H1 (cell line): ENCODE data around the gene TDRD1. TPM values are rescaled to one million over a fixed set of nuclear protein-coding genes. Genes with fewer than 3 reads are reported as not detected.

ENCODE experiments used
- CTCF ChIA-PET: fragments of 300-600 bp; sonication (Branson Sonifier 250); formaldehyde crosslinking; loops from one replicate; lab custom pipeline; 2021; ENCODE audit not compliant: partially characterized antibody; lab: Charles Lee
- POLR2A ChIA-PET: fragments of 300-600 bp; sonication (Branson Sonifier 250); formaldehyde crosslinking; loops from one replicate; lab custom pipeline; 2021; ENCODE audit warnings: inconsistent platforms; ENCODE audit not compliant: partially characterized antibody; lab: Charles Lee
- DNase-seq, 2 experiments: peaks; one replicate each; pipeline versions ENCODE4 v3.0.0 to v3.0.0-alpha.2; 2010 to 2022; ENCODE audit warnings: low spot score in 2 of 2, low read depth in 1 of 2, mixed read lengths in 1 of 2
- FAIRE-seq: peaks from 2 replicates; lab custom pipeline; 2011; peaks lifted over from hg19 to GRCh38; lab: Jason Lieb, UNC
- H2AFZ ChIP-seq: 2 replicates; pipeline ENCODE4 v1.8.1; 2012; ENCODE audit warnings: low read length, inconsistent platforms
- H2AK5ac ChIP-seq: 2 replicates; pipeline ENCODE4 v1.6.1; 2013; ENCODE audit warnings: low read depth, low read length
- H2BK120ac ChIP-seq: replicated peaks from 2 replicates; pipeline ENCODE3; 2013; ENCODE audit warnings: low read depth, low read length, inconsistent platforms
- H2BK12ac ChIP-seq: 2 replicates; pipeline ENCODE4 v1.6.1; 2013; ENCODE audit warnings: low read depth, low read length
- H2BK15ac ChIP-seq: 2 replicates; pipeline ENCODE4 v1.6.1; 2013; ENCODE audit warnings: low read length
- H2BK20ac ChIP-seq: 2 replicates; pipeline ENCODE4 v1.6.1; 2013; ENCODE audit warnings: low read length
- H2BK5ac ChIP-seq: 2 replicates; pipeline ENCODE4 v1.6.1; 2013; ENCODE audit warnings: low read depth, low read length
- H3K14ac ChIP-seq: 2 replicates; pipeline ENCODE4 v1.6.1; 2013; ENCODE audit warnings: inconsistent platforms; ENCODE audit not compliant: insufficient read length
- H3K18ac ChIP-seq: 2 replicates; pipeline ENCODE4 v1.6.1; 2013; ENCODE audit warnings: low read length; ENCODE audit errors: extremely low read depth
- H3K23ac ChIP-seq: 2 replicates; pipeline ENCODE4 v1.6.1; 2013; ENCODE audit warnings: inconsistent platforms; ENCODE audit not compliant: insufficient read length
- H3K23me2 ChIP-seq: 2 replicates; pipeline ENCODE4 v1.6.1; 2013; ENCODE audit warnings: low read depth, low read length
- H3K27ac ChIP-seq: 2 replicates; pipeline ENCODE4 v1.6.1; 2011; ENCODE audit warnings: low read depth, low read length, inconsistent platforms
- H3K27me3 ChIP-seq, 4 experiments: replicated peaks in 1 of 4; 1 replicate in 1 of 4; 2 replicates in 3 of 4; pipeline versions ENCODE4 v1.6.1 to v1.8.1; 2011 to 2013; ENCODE audit warnings: low read length in 3 of 4, mild to moderate bottlenecking in 3 of 4, inconsistent platforms in 2 of 4, mixed read lengths in 2 of 4, moderate library complexity in 1 of 4; ENCODE audit not compliant: control insufficient read depth in 3 of 4, insufficient read depth in 3 of 4; ENCODE audit errors: extremely low read depth in 1 of 4
- H3K36me3 ChIP-seq, 4 experiments: 2 replicates each; pipeline versions ENCODE4 v1.6.1 to v1.8.1; 2011 to 2013; ENCODE audit warnings: mild to moderate bottlenecking in 4 of 4, low read length in 3 of 4, moderate library complexity in 2 of 4, control low read depth in 1 of 4, inconsistent platforms in 1 of 4; ENCODE audit not compliant: insufficient read depth in 4 of 4, control insufficient read depth in 2 of 4
- H3K4ac ChIP-seq: replicated peaks from 2 replicates; pipeline ENCODE3; 2013; ENCODE audit warnings: low read length, low read depth, mixed read lengths, inconsistent platforms; ENCODE audit not compliant: insufficient read length
- H3K4me1 ChIP-seq, 4 experiments: replicated peaks in 1 of 4; 1 replicate in 1 of 4; 2 replicates in 3 of 4; pipeline versions ENCODE4 v1.6.1 to v1.8.1; 2011 to 2013; ENCODE audit warnings: low read length in 3 of 4, inconsistent platforms in 2 of 4, mixed read lengths in 1 of 4; ENCODE audit not compliant: insufficient read depth in 4 of 4, control insufficient read depth in 3 of 4
- H3K4me2 ChIP-seq, 2 experiments: 2 replicates each; pipeline versions ENCODE4 v1.6.1 to v1.8.1; 2011 to 2013; ENCODE audit warnings: low read depth in 2 of 2, low read length in 2 of 2, control low read depth in 1 of 2, inconsistent platforms in 1 of 2, mild to moderate bottlenecking in 1 of 2; ENCODE audit not compliant: insufficient read depth in 1 of 2
- H3K4me3 ChIP-seq, 4 experiments: fragments of 200-600, 300-600 bp in 1 of 4; sonication (generic), shearing (Covaris generic), sonication (Bioruptor Twin) in 1 of 4; 2 replicates each; pipeline versions ENCODE4 v1.5.1 to v1.8.1; 2011 to 2016; ENCODE audit warnings: low read length in 4 of 4, low read depth in 3 of 4, control low read depth in 2 of 4, inconsistent platforms in 2 of 4, mild to moderate bottlenecking in 2 of 4, mixed read lengths in 1 of 4, moderate library complexity in 1 of 4; ENCODE audit not compliant: insufficient read depth in 2 of 4; ENCODE audit errors: extremely low read depth in 1 of 4
- H3K56ac ChIP-seq: replicated peaks from 2 replicates; pipeline ENCODE3; 2013; ENCODE audit warnings: low read depth, mild to moderate bottlenecking, mixed read lengths, low read length, inconsistent platforms; ENCODE audit not compliant: insufficient read length
- H3K79me1 ChIP-seq: 2 replicates; pipeline ENCODE4 v1.6.1; 2013; ENCODE audit warnings: low read depth, low read length, control low read depth
- H3K79me2 ChIP-seq, 2 experiments: 2 replicates each; pipeline versions ENCODE4 v1.6.1 to v1.8.1; 2012 to 2013; ENCODE audit warnings: low read length in 2 of 2, mild to moderate bottlenecking in 2 of 2, inconsistent platforms in 1 of 2; ENCODE audit not compliant: insufficient read depth in 2 of 2, control insufficient read depth in 1 of 2
- H3K9ac ChIP-seq, 4 experiments: replicated peaks in 1 of 4; 1 replicate in 1 of 4; 2 replicates in 3 of 4; pipeline versions ENCODE4 v1.6.1 to v1.8.1; 2011 to 2013; ENCODE audit warnings: low read depth in 3 of 4, low read length in 3 of 4, control low read depth in 2 of 4, mild to moderate bottlenecking in 2 of 4, moderate library complexity in 2 of 4, inconsistent platforms in 1 of 4; ENCODE audit errors: extremely low read depth in 1 of 4
- H3K9me3 ChIP-seq, 2 experiments: 2 replicates each; pipeline versions ENCODE4 v1.6.1 to v1.8.1; 2012 to 2013; ENCODE audit warnings: mild to moderate bottlenecking in 2 of 2, moderate library complexity in 2 of 2, control low read depth in 1 of 2, inconsistent platforms in 1 of 2, low read depth in 1 of 2, low read length in 1 of 2, mixed read lengths in 1 of 2; ENCODE audit not compliant: insufficient read depth in 2 of 2
- H4K20me1 ChIP-seq, 2 experiments: replicated peaks in 1 of 2; 2 replicates each; pipeline versions ENCODE3 to v1.8.1; 2011 to 2013; ENCODE audit warnings: inconsistent platforms in 2 of 2, low read length in 2 of 2, mild to moderate bottlenecking in 1 of 2; ENCODE audit not compliant: insufficient read depth in 2 of 2, control insufficient read depth in 1 of 2
- H4K5ac ChIP-seq: 2 replicates; pipeline ENCODE4 v1.6.1; 2013; ENCODE audit warnings: low read length, low read depth, mixed read lengths, inconsistent platforms; ENCODE audit not compliant: insufficient read length
- H4K8ac ChIP-seq: 2 replicates; pipeline ENCODE4 v1.8.0; 2013; ENCODE audit warnings: mild to moderate bottlenecking, moderate library complexity, low read length, inconsistent platforms; ENCODE audit not compliant: insufficient read depth; ENCODE audit errors: extremely low read depth
- H4K91ac ChIP-seq: replicated peaks from 2 replicates; pipeline ENCODE3; 2013; ENCODE audit warnings: low read length, mixed read lengths, inconsistent platforms; ENCODE audit not compliant: insufficient read length
- RXRA ChIP-seq: IDR thresholded peaks from 2 replicates; pipeline ENCODE4 v1.6.1; 2011; ENCODE audit warnings: low read depth, mild to moderate bottlenecking, low read length, moderate library complexity; ENCODE audit not compliant: insufficient read depth
- TEAD4 ChIP-seq: IDR thresholded peaks from 2 replicates; pipeline ENCODE4 v1.6.1; 2012; ENCODE audit warnings: low read depth, low read length, inconsistent platforms, mixed read lengths
- whole genome bisulfite sequencing, 2 experiments: shearing (Covaris generic) in 1 of 2; methylation state at CpG; one replicate each; pipeline versions ENCODE4 v1.1.6 to v1.1.7; 2013 to 2015; ENCODE audit warnings: low lambda C conversion rate in 2 of 2, mixed read lengths in 2 of 2, inconsistent platforms in 1 of 2, low coverage in 1 of 2, missing lambda C conversion rate in 1 of 2; ENCODE audit not compliant: insufficient replicate concordance in 2 of 2, insufficient coverage in 1 of 2, insufficient read length in 1 of 2; ENCODE audit errors: extremely low coverage in 1 of 2, missing lambda C conversion rate in 1 of 2; 5-methylcytosine and 5-hydroxymethylcytosine counted together
- polyA plus RNA-seq, 7 experiments: library from polyadenylated mRNA; depleted of rRNA in 3 of 7; stranded (reverse) in 5 of 7; unstranded in 2 of 7; fragments of >200 nt in 5 of 7; fragments of 200-250 nt in 2 of 7; gene quantifications; 1 replicate in 5 of 7; 2 replicates in 1 of 7; 4 replicates in 1 of 7; pipeline versions ENCODE4 v1.2.1 to v1.2.3, GENCODE V29; 2011 to 2013; ENCODE audit warnings: missing spikeins in 2 of 7, mixed read lengths in 2 of 7
- total RNA-seq: library from RNA; stranded (reverse); fragmentation: NEBNext Ultra II Directional; extraction: Animal tissue kit (Norgen Biotek cat#: 25700); gene quantifications from 2 replicates; pipeline ENCODE4 v1.2.1, GENCODE V29; 2021

Gene TDRD1
- total and polyA plus RNA-seq, 2 of the 8 experiments (the other 6 are each of a cell fraction or from before 2014, with no cell fraction given), result 0.02 to 0.71 TPM

GRCh38 chr10:114189700-114190099, 10.5 kb downstream of the TDRD1 start:
- Histone ChIP-seq H3K14ac (no peak overlapping the region), H4K8ac (no peak overlapping the region), H3K4me3 (no peak overlapping the region), H2BK5ac (no peak overlapping the region), H2BK15ac (no peak overlapping the region), H2BK120ac (no peak overlapping the region), H3K23me2 (no peaks in the 10 kb centered on the region), H4K91ac (no peak overlapping the region), H3K27ac (no peak overlapping the region), H3K27me3 (no peaks in the 10 kb centered on the region), H2BK12ac (no peak overlapping the region), H4K20me1 (no peaks in the 10 kb centered on the region), H3K36me3 (no peaks in the 10 kb centered on the region), H3K56ac (no peak overlapping the region), H3K9me3 (no peaks in the 10 kb centered on the region), H3K79me1 (no peaks in the 10 kb centered on the region), H3K18ac (no peak overlapping the region), H3K4ac (no peak overlapping the region), H3K4me1 (no peaks in the 10 kb centered on the region), H2AK5ac (no peak overlapping the region), H3K23ac (no peak overlapping the region), H3K9ac (no peak overlapping the region), H3K79me2 (no peaks in the 10 kb centered on the region), H3K4me2 (no peak overlapping the region), H2AFZ (no peak overlapping the region), H4K5ac (no peak overlapping the region), H2BK20ac (no peak overlapping the region)
- ChIA-PET POLR2A (no interaction called here), CTCF (no interaction called here)
- FAIRE-seq, result no peak
- TF ChIP-seq TEAD4 (no peak), RXRA (no peak)
- whole genome bisulfite sequencing, 2 experiments, result 90% methylated on average over 8 of the region's 8 CpGs; no CpG with 5 or more reads in 1 of the 2 experiments
- DNase-seq, result no peak
